ENCODE measurements around the gene ZFYVE27.
A peak's percentile ranks its signal among the peaks of the same experiment; 100 is the strongest.

The ZFYVE27 gene

GRCh38 chr10:97766996-97767924 is 30.3 kb downstream of the ZFYVE27 start:
- no peak for DNase-seq (ENCODE audit: low spot score)
- in situ Hi-C loops (cut with MboI; ENCODE audit: low pct_unique_long_range_greater_than_20kb, low sequenced_read_pairs, unreplicated experiment), result no loop called here
- no peak for TF ChIP-seq CTCF (IDR thresholded peaks at IDR 0.05; ENCODE audit: extremely low read depth, insufficient read depth, missing control alignments)

- no peak for DNase-seq (ENCODE audit: low spot score)
Observed at GRCh38 chr10:97768322-97769315, 31.7 kb downstream of the ZFYVE27 start.

GRCh38 chr10:97770255-97770654 is 33.3 kb downstream of the ZFYVE27 start:
- no peak for DNase-seq (ENCODE audit: low spot score)
- no peak for TF ChIP-seq CTCF (IDR thresholded peaks at IDR 0.05; ENCODE audit: extremely low read depth, insufficient read depth, missing control alignments)
- in situ Hi-C loops (cut with MboI; ENCODE audit: low pct_unique_long_range_greater_than_20kb, low sequenced_read_pairs, unreplicated experiment), result no loop called here

More at GRCh38 chr10:97768322-97769315, 31.7 kb downstream of the ZFYVE27 start:
- TF ChIP-seq CTCF (IDR thresholded peaks at IDR 0.05; ENCODE audit: extremely low read depth, insufficient read depth, missing control alignments), result no peak
- in situ Hi-C loops (cut with MboI; ENCODE audit: low pct_unique_long_range_greater_than_20kb, low sequenced_read_pairs, unreplicated experiment), result no loop called here

- in situ Hi-C loops (cut with MboI; ENCODE audit: low pct_unique_long_range_greater_than_20kb, low sequenced_read_pairs, unreplicated experiment), result no loop called here
- DNase-seq (ENCODE audit: low spot score), result peak; percentile 69
Observed at GRCh38 chr10:97771055-97771891, 34.3 kb downstream of the ZFYVE27 start.

GRCh38 chr10:97771913-97772823 is 35.2 kb downstream of the ZFYVE27 start, which contains the start of gene SFRP5:
SFRP5 (minus strand) TSS chr10:97771999; CDS start chr10:97771833, 166 bp downstream.
- no peak for DNase-seq (ENCODE audit: low spot score)
- in situ Hi-C loops (cut with MboI; ENCODE audit: low pct_unique_long_range_greater_than_20kb, low sequenced_read_pairs, unreplicated experiment), result no loop called here
- no peak for TF ChIP-seq CTCF (IDR thresholded peaks at IDR 0.05; ENCODE audit: extremely low read depth, insufficient read depth, missing control alignments)

More at GRCh38 chr10:97771055-97771891, 34.3 kb downstream of the ZFYVE27 start:
- no peak for TF ChIP-seq CTCF (IDR thresholded peaks at IDR 0.05; ENCODE audit: extremely low read depth, insufficient read depth, missing control alignments)
